ENCODE data around the gene ACSS3. TPM values are rescaled to one million over a fixed set of nuclear protein-coding genes. Genes with fewer than 3 reads are reported as not detected.

The ACSS3 gene
- polyA plus RNA-seq, 1 donor (not counting 4 experiments of a cell fraction or from before 2014, with no cell fraction given) = 0.30 TPM

- H3K4me1 ChIP-seq (ENCODE audit: control insufficient read depth, extremely low read depth, insufficient read depth, low read length) = no peaks in the 10 kb centered on the region
- H3K79me2 ChIP-seq (ENCODE audit: control insufficient read depth, insufficient read depth, low read length) = no peaks in the 10 kb centered on the region
- H3K4me2 ChIP-seq (ENCODE audit: control insufficient read depth, extremely low read depth, insufficient read depth, low read depth, low read length) = no peak overlapping the region
- FAIRE-seq = no peak
- H3K27me3 ChIP-seq (ENCODE audit: control insufficient read depth, extremely low read depth, insufficient read depth, low read length) = no peaks in the 10 kb centered on the region
- H2AFZ ChIP-seq (ENCODE audit: control insufficient read depth, low read length) = no peak overlapping the region
- TF ChIP-seq CTCF (optimal IDR thresholded peaks at IDR 0.05 in 1 of 3, IDR thresholded peaks at IDR 0.05 in 1 of 3, conservative IDR thresholded peaks at IDR 0.05 in 1 of 3; ENCODE audit: extremely low read depth in 1 of 3, insufficient read depth in 2 of 3, low read length in 3 of 3) (no peak), EZH2 (IDR thresholded peaks at IDR 0.05; ENCODE audit: low read length) (no peak)
- dilution Hi-C loops (cut with MboI; ENCODE audit: extremely low pct_ligation_motif_present, low sequenced_read_pairs) = no loop called here
- no peaks in the 10 kb centered on the region for H3K36me3 ChIP-seq (ENCODE audit: control insufficient read depth in 2 of 2, extremely low read depth in 1 of 2, insufficient read depth in 2 of 2, low read length in 2 of 2)
- H3K9ac ChIP-seq (ENCODE audit: control insufficient read depth, extremely low read depth, insufficient read depth, low read length) = no peak overlapping the region
- no peak overlapping the region for H3K4me3 ChIP-seq (ENCODE audit: control insufficient read depth in 2 of 3, extremely low read depth in 1 of 3, insufficient read depth in 2 of 3, low read depth in 1 of 3, low read length in 3 of 3)
- no peaks in the 10 kb centered on the region for H3K9me3 ChIP-seq (ENCODE audit: control insufficient read depth, low read depth, low read length)
- H4K20me1 ChIP-seq (ENCODE audit: control insufficient read depth, extremely low read depth, insufficient read depth, low read length) = no peaks in the 10 kb centered on the region
- no peaks in the 10 kb centered on the region for H3K9me1 ChIP-seq (ENCODE audit: control insufficient read depth, extremely low read depth, insufficient read depth, low read length)
- no peak for DNase-seq (ENCODE audit: low read depth, low spot score)
- no peak overlapping the region for H3K27ac ChIP-seq (ENCODE audit: control insufficient read depth, insufficient read depth, low read length)
Measured at GRCh38 chr12:81255947-81256346, 178.1 kb downstream of the ACSS3 start.

GRCh38 chr12:81257947-81258551, 180.2 kb downstream of the ACSS3 start:
- no peaks in the 10 kb centered on the region for H3K9me3 ChIP-seq (ENCODE audit: control insufficient read depth, low read depth, low read length)
- H3K9ac ChIP-seq (ENCODE audit: control insufficient read depth, extremely low read depth, insufficient read depth, low read length) = no peak overlapping the region
- dilution Hi-C loops (cut with MboI; ENCODE audit: extremely low pct_ligation_motif_present, low sequenced_read_pairs) = no loop called here

More at GRCh38 chr12:81257947-81258551, 180.2 kb downstream of the ACSS3 start:
- no peaks in the 10 kb centered on the region for H3K4me1 ChIP-seq (ENCODE audit: control insufficient read depth, extremely low read depth, insufficient read depth, low read length)
- H3K4me2 ChIP-seq (ENCODE audit: control insufficient read depth, extremely low read depth, insufficient read depth, low read depth, low read length) = no peak overlapping the region
- no peak overlapping the region for H3K4me3 ChIP-seq (ENCODE audit: control insufficient read depth in 2 of 3, extremely low read depth in 1 of 3, insufficient read depth in 2 of 3, low read depth in 1 of 3, low read length in 3 of 3)
- TF ChIP-seq EZH2 (IDR thresholded peaks at IDR 0.05; ENCODE audit: low read length) (no peak), CTCF (optimal IDR thresholded peaks at IDR 0.05 in 1 of 3, IDR thresholded peaks at IDR 0.05 in 1 of 3, conservative IDR thresholded peaks at IDR 0.05 in 1 of 3; ENCODE audit: extremely low read depth in 1 of 3, insufficient read depth in 2 of 3, low read length in 3 of 3) (peak in 2 of 3 experiments; percentile 32 to 40)
- FAIRE-seq (no peak), DNase-seq (ENCODE audit: low read depth, low spot score) (no peak)
- H2AFZ ChIP-seq (ENCODE audit: control insufficient read depth, low read length) = no peak overlapping the region
- H3K27ac ChIP-seq (ENCODE audit: control insufficient read depth, insufficient read depth, low read length) = no peak overlapping the region
- no peaks in the 10 kb centered on the region for H3K36me3 ChIP-seq (ENCODE audit: control insufficient read depth in 2 of 2, extremely low read depth in 1 of 2, insufficient read depth in 2 of 2, low read length in 2 of 2)
- H3K27me3 ChIP-seq (ENCODE audit: control insufficient read depth, extremely low read depth, insufficient read depth, low read length) = no peaks in the 10 kb centered on the region
- no peaks in the 10 kb centered on the region for H3K79me2 ChIP-seq (ENCODE audit: control insufficient read depth, insufficient read depth, low read length)
- H4K20me1 ChIP-seq (ENCODE audit: control insufficient read depth, extremely low read depth, insufficient read depth, low read length) = no peaks in the 10 kb centered on the region
- H3K9me1 ChIP-seq (ENCODE audit: control insufficient read depth, extremely low read depth, insufficient read depth, low read length) = no peaks in the 10 kb centered on the region

Measured in keratinocyte (primary cell).